HEK293 (cell line): Measurements from ENCODE around the gene ZGPAT.

ENCODE experiments used
- BCL11B ChIP-seq: fragments of 450-650 bp; formaldehyde crosslinking; IDR thresholded peaks from 2 replicates; pipeline ENCODE4 v1.5.1; 2016; ENCODE audit warnings: low read depth, missing biosample characterization, missing genetic modification characterization
- GLIS2 ChIP-seq: fragments of 450-650 bp; formaldehyde crosslinking; IDR thresholded peaks from 2 replicates; pipeline ENCODE4 v1.5.1; 2016; ENCODE audit warnings: missing biosample characterization, missing genetic modification characterization
- HOXC10 ChIP-seq: sonication (generic); formaldehyde crosslinking; IDR thresholded peaks from 2 replicates; pipeline ENCODE4 v1.8.1; 2023; ENCODE audit warnings: mild to moderate bottlenecking, missing genetic modification reagents
- KLF1 ChIP-seq: fragments of 450-650 bp; formaldehyde crosslinking; IDR thresholded peaks from 2 replicates; pipeline ENCODE4 v1.5.1; 2016; ENCODE audit warnings: missing biosample characterization, missing genetic modification characterization
- KLF7 ChIP-seq: fragments of 450-650 bp; formaldehyde crosslinking; IDR thresholded peaks from 2 replicates; pipeline ENCODE4 v1.5.1; 2016; ENCODE audit warnings: missing biosample characterization, missing genetic modification characterization, borderline replicate concordance
- MEIS1 ChIP-seq: sonication (generic); formaldehyde crosslinking; IDR thresholded peaks from 2 replicates; pipeline ENCODE4 v1.8.1; 2022; ENCODE audit warnings: missing genetic modification reagents, mild to moderate bottlenecking, borderline replicate concordance
- MYNN ChIP-seq: fragments of 450-650 bp; formaldehyde crosslinking; IDR thresholded peaks from 2 replicates; pipeline ENCODE4 v1.5.1; 2016; ENCODE audit warnings: missing biosample characterization, missing genetic modification characterization, borderline replicate concordance
- TCF7L2 ChIP-seq: IDR thresholded peaks from 2 replicates; pipeline ENCODE4 v1.6.1; 2011; ENCODE audit warnings: low read depth, mild to moderate bottlenecking, inconsistent platforms, low read length, moderate library complexity, borderline replicate concordance
- ZFHX2 ChIP-seq: fragments of 450-650 bp; formaldehyde crosslinking; conservative IDR thresholded peaks from 2 replicates; pipeline ENCODE4 v1.5.1; 2016; ENCODE audit warnings: missing biosample characterization, missing genetic modification characterization
- ZFP41 ChIP-seq: fragments of 450-650 bp; formaldehyde crosslinking; IDR thresholded peaks from 2 replicates; pipeline ENCODE4 v1.5.1; 2016; ENCODE audit warnings: missing biosample characterization, missing genetic modification characterization, borderline replicate concordance
- ZFP69B ChIP-seq: fragments of 450-650 bp; formaldehyde crosslinking; IDR thresholded peaks from 2 replicates; pipeline ENCODE4 v1.5.1; 2016; ENCODE audit warnings: missing biosample characterization, missing genetic modification characterization
- ZIC2 ChIP-seq: fragments of 450-650 bp; formaldehyde crosslinking; IDR thresholded peaks from 2 replicates; pipeline ENCODE4 v1.5.1; 2016; ENCODE audit warnings: missing biosample characterization, missing genetic modification characterization
- ZNF140 ChIP-seq: fragments of 450-650 bp; formaldehyde crosslinking; IDR thresholded peaks from 2 replicates; pipeline ENCODE4 v1.5.1; 2016; ENCODE audit warnings: missing biosample characterization, missing genetic modification characterization
- ZNF16 ChIP-seq: fragments of 450-650 bp; formaldehyde crosslinking; IDR thresholded peaks from 2 replicates; pipeline ENCODE4 v1.5.1; 2016; ENCODE audit warnings: low read depth, missing biosample characterization, missing genetic modification characterization
- ZNF23 ChIP-seq: fragments of 450-650 bp; formaldehyde crosslinking; IDR thresholded peaks from 2 replicates; pipeline ENCODE4 v1.5.1; 2016; ENCODE audit warnings: missing biosample characterization, missing genetic modification characterization, borderline replicate concordance
- ZNF248 ChIP-seq: fragments of 450-650 bp; formaldehyde crosslinking; IDR thresholded peaks from 2 replicates; pipeline ENCODE4 v1.5.1; 2017; ENCODE audit warnings: missing biosample characterization, missing genetic modification characterization
- ZNF354C ChIP-seq: fragments of 450-650 bp; formaldehyde crosslinking; IDR thresholded peaks from 2 replicates; pipeline ENCODE4 v1.5.1; 2016; ENCODE audit warnings: missing biosample characterization, missing genetic modification characterization, low read depth, borderline replicate concordance
- ZNF404 ChIP-seq: fragments of 450-650 bp; formaldehyde crosslinking; IDR thresholded peaks from 2 replicates; pipeline ENCODE4 v1.5.1; 2017; ENCODE audit warnings: missing biosample characterization, missing genetic modification characterization
- ZNF473 ChIP-seq: fragments of 450-650 bp; formaldehyde crosslinking; IDR thresholded peaks from 2 replicates; pipeline ENCODE4 v1.5.1; 2017; ENCODE audit warnings: missing biosample characterization, missing genetic modification characterization
- ZNF48 ChIP-seq: fragments of 450-650 bp; formaldehyde crosslinking; IDR thresholded peaks from 2 replicates; pipeline ENCODE4 v1.5.1; 2016; ENCODE audit warnings: missing biosample characterization, missing genetic modification characterization
- ZNF544 ChIP-seq: fragments of 450-650 bp; formaldehyde crosslinking; IDR thresholded peaks from 2 replicates; pipeline ENCODE4 v1.5.0; 2017; ENCODE audit warnings: missing biosample characterization, missing genetic modification characterization
- ZNF560 ChIP-seq: fragments of 450-650 bp; formaldehyde crosslinking; IDR thresholded peaks from 2 replicates; pipeline ENCODE4 v1.5.1; 2017; ENCODE audit warnings: missing biosample characterization, missing genetic modification characterization, borderline replicate concordance
- ZNF561 ChIP-seq: fragments of 450-650 bp; IDR thresholded peaks from 2 replicates; pipeline ENCODE4 v1.5.1; 2018; ENCODE audit warnings: missing biosample characterization, missing genetic modification characterization, borderline replicate concordance
- ZNF626 ChIP-seq: fragments of 450-650 bp; sonication (Bioruptor Pico); formaldehyde crosslinking; IDR thresholded peaks from 2 replicates; pipeline ENCODE4 v1.5.1; 2018; ENCODE audit warnings: missing biosample characterization, missing genetic modification characterization, inconsistent platforms
- ZNF658 ChIP-seq: fragments of 450-650 bp; formaldehyde crosslinking; IDR thresholded peaks from 2 replicates; pipeline ENCODE4; 2016; ENCODE audit warnings: missing biosample characterization, missing genetic modification characterization
- ZNF660 ChIP-seq: fragments of 450-650 bp; IDR thresholded peaks from 2 replicates; pipeline ENCODE4 v1.5.1; 2018; ENCODE audit warnings: missing biosample characterization, mild to moderate bottlenecking, missing genetic modification characterization
- ZSCAN23 ChIP-seq: fragments of 450-650 bp; formaldehyde crosslinking; IDR thresholded peaks from 2 replicates; pipeline ENCODE4 v1.5.1; 2016; ENCODE audit warnings: missing biosample characterization, missing genetic modification characterization
- ZSCAN30 ChIP-seq: fragments of 450-650 bp; IDR thresholded peaks from 2 replicates; pipeline ENCODE4 v1.5.1; 2018; ENCODE audit warnings: missing biosample characterization, mild to moderate bottlenecking, missing genetic modification characterization, moderate library complexity
- TF ChIP-seq, protein P1 (sequence below): fragments of 450-650 bp; formaldehyde crosslinking; IDR thresholded peaks from 2 replicates; pipeline ENCODE4 v1.5.1; 2017; ENCODE audit warnings: missing biosample characterization, missing genetic modification characterization
- TF ChIP-seq, protein P2 (sequence below): fragments of 450-650 bp; formaldehyde crosslinking; IDR thresholded peaks from 2 replicates; pipeline ENCODE4 v1.5.1; 2016; ENCODE audit warnings: missing biosample characterization, missing genetic modification characterization
- TF ChIP-seq, protein P3 (sequence below): fragments of 450-650 bp; formaldehyde crosslinking; IDR thresholded peaks from 2 replicates; pipeline ENCODE4 v1.5.1; 2016; ENCODE audit warnings: missing biosample characterization, missing genetic modification characterization
- TF ChIP-seq, protein P4 (sequence below): fragments of 450-650 bp; formaldehyde crosslinking; IDR thresholded peaks from 2 replicates; pipeline ENCODE4 v1.5.1; 2016; ENCODE audit warnings: missing biosample characterization, missing genetic modification characterization
- TF ChIP-seq, protein P5 (sequence below): fragments of 450-650 bp; formaldehyde crosslinking; optimal IDR thresholded peaks from 2 replicates; pipeline ENCODE3; 2016; ENCODE audit warnings: missing biosample characterization, mild to moderate bottlenecking, missing genetic modification characterization

Gene ZGPAT

DNA sequence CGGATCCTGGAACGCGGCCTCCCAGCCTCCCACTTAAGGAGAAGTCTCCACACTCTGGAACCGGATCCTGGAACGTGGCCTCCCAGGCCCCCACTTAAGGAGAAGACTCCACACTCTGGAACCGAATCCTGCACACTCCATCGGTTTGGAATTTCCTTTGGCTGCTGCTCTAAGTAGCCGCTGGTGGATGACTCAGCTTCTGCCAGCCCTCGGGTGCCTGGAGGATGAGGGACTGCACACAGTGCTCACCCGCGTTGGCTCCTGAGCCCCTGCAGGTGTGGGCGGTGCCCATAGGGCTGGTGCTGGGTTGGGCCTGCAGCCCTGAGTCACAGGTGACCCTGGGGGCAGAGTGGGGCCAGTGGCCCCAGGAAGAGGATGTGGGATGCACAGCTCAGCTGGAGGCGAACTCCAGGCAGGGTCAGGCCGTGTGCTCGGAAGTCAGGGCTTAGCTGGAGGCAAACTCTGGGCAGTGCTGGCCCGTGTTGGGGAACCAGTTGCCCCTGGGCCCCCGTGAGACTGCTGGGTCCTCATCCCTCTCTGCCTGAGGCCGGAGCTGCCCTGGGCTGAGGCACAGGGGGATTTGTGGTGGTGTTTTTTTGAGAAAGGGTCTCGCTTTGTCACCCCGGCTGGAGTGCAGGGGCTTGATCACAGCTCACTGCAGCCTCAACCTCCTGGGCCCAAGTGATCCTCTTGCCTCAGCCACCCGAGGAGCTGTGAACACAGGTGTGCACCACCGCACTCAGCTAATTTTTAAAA, 25.3 kb upstream of the ZGPAT start (continued):
- TF ChIP-seq HOXC10 (CRISPR knock-in tag): no peak
- no peak for TF ChIP-seq KLF1
- TF ChIP-seq ZSCAN30: no peak
- TF ChIP-seq ZNF560 (tag by site-specific recombination): no peak
- TF ChIP-seq ZNF16 (tag by site-specific recombination): no peak
- TF ChIP-seq, protein P1, sequence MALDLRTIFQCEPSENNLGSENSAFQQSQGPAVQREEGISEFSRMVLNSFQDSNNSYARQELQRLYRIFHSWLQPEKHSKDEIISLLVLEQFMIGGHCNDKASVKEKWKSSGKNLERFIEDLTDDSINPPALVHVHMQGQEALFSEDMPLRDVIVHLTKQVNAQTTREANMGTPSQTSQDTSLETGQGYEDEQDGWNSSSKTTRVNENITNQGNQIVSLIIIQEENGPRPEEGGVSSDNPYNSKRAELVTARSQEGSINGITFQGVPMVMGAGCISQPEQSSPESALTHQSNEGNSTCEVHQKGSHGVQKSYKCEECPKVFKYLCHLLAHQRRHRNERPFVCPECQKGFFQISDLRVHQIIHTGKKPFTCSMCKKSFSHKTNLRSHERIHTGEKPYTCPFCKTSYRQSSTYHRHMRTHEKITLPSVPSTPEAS: no peak
- TF ChIP-seq TCF7L2: no peak
- TF ChIP-seq, protein P2, sequence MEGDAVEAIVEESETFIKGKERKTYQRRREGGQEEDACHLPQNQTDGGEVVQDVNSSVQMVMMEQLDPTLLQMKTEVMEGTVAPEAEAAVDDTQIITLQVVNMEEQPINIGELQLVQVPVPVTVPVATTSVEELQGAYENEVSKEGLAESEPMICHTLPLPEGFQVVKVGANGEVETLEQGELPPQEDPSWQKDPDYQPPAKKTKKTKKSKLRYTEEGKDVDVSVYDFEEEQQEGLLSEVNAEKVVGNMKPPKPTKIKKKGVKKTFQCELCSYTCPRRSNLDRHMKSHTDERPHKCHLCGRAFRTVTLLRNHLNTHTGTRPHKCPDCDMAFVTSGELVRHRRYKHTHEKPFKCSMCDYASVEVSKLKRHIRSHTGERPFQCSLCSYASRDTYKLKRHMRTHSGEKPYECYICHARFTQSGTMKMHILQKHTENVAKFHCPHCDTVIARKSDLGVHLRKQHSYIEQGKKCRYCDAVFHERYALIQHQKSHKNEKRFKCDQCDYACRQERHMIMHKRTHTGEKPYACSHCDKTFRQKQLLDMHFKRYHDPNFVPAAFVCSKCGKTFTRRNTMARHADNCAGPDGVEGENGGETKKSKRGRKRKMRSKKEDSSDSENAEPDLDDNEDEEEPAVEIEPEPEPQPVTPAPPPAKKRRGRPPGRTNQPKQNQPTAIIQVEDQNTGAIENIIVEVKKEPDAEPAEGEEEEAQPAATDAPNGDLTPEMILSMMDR: no peak
- no peak for TF ChIP-seq KLF7 (tag by site-specific recombination)
- no peak for TF ChIP-seq MYNN (tag by site-specific recombination)
- TF ChIP-seq, protein P3, sequence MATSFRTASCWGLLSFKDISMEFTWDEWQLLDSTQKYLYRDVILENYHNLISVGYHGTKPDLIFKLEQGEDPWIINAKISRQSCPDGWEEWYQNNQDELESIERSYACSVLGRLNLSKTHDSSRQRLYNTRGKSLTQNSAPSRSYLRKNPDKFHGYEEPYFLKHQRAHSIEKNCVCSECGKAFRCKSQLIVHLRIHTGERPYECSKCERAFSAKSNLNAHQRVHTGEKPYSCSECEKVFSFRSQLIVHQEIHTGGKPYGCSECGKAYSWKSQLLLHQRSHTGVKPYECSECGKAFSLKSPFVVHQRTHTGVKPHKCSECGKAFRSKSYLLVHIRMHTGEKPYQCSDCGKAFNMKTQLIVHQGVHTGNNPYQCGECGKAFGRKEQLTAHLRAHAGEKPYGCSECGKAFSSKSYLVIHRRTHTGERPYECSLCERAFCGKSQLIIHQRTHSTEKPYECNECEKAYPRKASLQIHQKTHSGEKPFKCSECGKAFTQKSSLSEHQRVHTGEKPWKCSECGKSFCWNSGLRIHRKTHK (tag by site-specific recombination): no peak
- TF ChIP-seq ZNF23 (tag by site-specific recombination): no peak
- TF ChIP-seq ZNF48 (tag by site-specific recombination): no peak
- TF ChIP-seq GLIS2: peak; percentile 83; the same call in 1 of the 2 replicates
- no peak; the same call in 1 of the 2 replicates for TF ChIP-seq ZNF660
- no peak for TF ChIP-seq MEIS1
- TF ChIP-seq, protein P4, sequence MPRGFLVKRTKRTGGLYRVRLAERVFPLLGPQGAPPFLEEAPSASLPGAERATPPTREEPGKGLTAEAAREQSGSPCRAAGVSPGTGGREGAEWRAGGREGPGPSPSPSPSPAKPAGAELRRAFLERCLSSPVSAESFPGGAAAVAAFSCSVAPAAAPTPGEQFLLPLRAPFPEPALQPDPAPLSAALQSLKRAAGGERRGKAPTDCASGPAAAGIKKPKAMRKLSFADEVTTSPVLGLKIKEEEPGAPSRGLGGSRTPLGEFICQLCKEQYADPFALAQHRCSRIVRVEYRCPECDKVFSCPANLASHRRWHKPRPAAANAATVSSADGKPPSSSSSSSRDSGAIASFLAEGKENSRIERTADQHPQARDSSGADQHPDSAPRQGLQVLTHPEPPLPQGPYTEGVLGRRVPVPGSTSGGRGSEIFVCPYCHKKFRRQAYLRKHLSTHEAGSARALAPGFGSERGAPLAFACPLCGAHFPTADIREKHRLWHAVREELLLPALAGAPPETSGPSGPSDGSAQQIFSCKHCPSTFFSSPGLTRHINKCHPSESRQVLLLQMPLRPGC: no peak
- TF ChIP-seq ZNF626 (tag by site-specific recombination): no peak
- TF ChIP-seq ZNF248 (tag by site-specific recombination): no peak
- TF ChIP-seq ZIC2 (tag by site-specific recombination): peak; percentile 96
- TF ChIP-seq ZNF544 (tag by site-specific recombination): no peak
- TF ChIP-seq ZFP41 (tag by site-specific recombination): no peak
- TF ChIP-seq ZSCAN23: no peak
- no peak for TF ChIP-seq BCL11B (tag by site-specific recombination)
- TF ChIP-seq ZFHX2 (tag by site-specific recombination): peak; percentile 91
- TF ChIP-seq ZNF473 (tag by site-specific recombination): no peak
- peak; percentile 33; the same call in 1 of the 2 replicates for TF ChIP-seq ZFP69B (tag by site-specific recombination)
- no peak for TF ChIP-seq ZNF354C (tag by site-specific recombination)
- TF ChIP-seq ZNF561 (tag by site-specific recombination): no peak
- TF ChIP-seq ZNF140 (tag by site-specific recombination): no peak
- TF ChIP-seq ZNF658: no peak
- no peak for TF ChIP-seq ZNF404 (tag by site-specific recombination)
- TF ChIP-seq, protein P5, sequence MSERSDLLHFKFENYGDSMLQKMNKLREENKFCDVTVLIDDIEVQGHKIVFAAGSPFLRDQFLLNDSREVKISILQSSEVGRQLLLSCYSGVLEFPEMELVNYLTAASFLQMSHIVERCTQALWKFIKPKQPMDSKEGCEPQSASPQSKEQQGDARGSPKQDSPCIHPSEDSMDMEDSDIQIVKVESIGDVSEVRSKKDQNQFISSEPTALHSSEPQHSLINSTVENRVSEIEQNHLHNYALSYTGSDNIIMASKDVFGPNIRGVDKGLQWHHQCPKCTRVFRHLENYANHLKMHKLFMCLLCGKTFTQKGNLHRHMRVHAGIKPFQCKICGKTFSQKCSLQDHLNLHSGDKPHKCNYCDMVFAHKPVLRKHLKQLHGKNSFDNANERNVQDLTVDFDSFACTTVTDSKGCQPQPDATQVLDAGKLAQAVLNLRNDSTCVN (tag by site-specific recombination): no peak
